ENCODE results near the gene OR51V1.

OR51V1 gene

GRCh38 chr11:5151713-5152153 is 48.7 kb downstream of the OR51V1 start:
- no peak overlapping the region for H3K4me3 ChIP-seq (ENCODE audit: low read depth in 1 of 5, low read length in 5 of 5)
- H3K36me3 ChIP-seq (ENCODE audit: control insufficient read depth in 5 of 5, insufficient read depth in 5 of 5, low read length in 5 of 5), result no peaks in the 10 kb centered on the region
- no peak overlapping the region for H3K9ac ChIP-seq (ENCODE audit: low read length in 5 of 5)
- no peaks in the 10 kb centered on the region for H3K27me3 ChIP-seq (ENCODE audit: control insufficient read depth in 5 of 5, insufficient read depth in 4 of 5, low read length in 5 of 5)
- H3K9me3 ChIP-seq (ENCODE audit: control insufficient read depth in 5 of 5, low read length in 5 of 5), result no peaks in the 10 kb centered on the region
- H3K4me1 ChIP-seq (ENCODE audit: control insufficient read depth in 5 of 5, insufficient read depth in 5 of 5, low read length in 5 of 5), result no peaks in the 10 kb centered on the region
- H3K27ac ChIP-seq (ENCODE audit: low read depth, low read length), result no peak overlapping the region

Measured in subcutaneous abdominal adipose tissue (tissue), 5 donors.